Astrocyte of the hippocampus (primary cell): ENCODE measurements around the gene CTDSP2.
A peak's percentile ranks its signal among the peaks of the same experiment; 100 is the strongest.
"Not testable (repeated sequence)": the region's sequence is repeated elsewhere in the genome, so short reads cannot be mapped to it uniquely, and the experiment has no call there.

Experiments
- DNase-seq: peaks from one replicate; pipeline ENCODE4 v3.0.0; 2011; ENCODE audit warnings: low read depth, low spot score

CTDSP2 gene

GRCh38 chr12:57835366-57836288, 10.9 kb downstream of the CTDSP2 start:
- no peak for DNase-seq

DNA sequence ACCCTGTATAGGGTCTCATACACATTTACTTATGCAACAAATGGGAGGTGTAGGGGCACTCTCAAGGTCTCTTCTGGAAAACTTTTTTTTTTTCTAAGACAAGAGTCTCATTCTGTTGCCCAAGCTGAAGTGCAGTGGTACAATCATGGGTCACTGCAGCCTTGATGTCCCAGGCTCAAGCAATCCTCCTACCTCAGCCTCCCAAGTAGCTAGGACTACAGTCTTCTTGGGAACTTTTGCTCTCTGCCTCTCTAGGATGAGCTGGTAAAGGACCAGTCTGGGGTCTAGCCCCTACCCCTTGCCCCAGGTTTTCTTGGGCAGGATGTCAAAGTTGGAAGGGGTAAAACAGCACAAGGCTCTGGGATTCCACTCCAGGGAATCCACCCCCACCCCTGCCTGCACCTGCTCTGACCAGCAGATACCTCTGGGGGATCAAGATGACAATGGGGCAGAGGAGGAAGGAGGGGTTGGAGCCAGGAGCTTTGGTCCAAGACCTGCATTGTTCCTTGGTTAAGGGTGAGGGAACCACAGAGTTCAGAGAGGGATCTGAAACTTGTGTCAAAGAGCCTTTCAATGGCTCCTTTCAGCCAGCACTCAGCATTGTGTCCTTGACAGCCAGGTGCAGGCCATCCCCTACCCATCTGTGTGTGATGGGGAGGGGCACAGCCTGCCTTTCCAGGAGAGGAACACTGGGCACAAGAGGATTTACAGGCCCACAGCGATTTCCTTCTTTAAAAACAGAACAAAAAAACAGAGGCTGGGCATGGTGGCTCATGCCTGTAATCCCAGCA, 12.2 kb downstream of the CTDSP2 start:
- no peak for DNase-seq

DNA sequence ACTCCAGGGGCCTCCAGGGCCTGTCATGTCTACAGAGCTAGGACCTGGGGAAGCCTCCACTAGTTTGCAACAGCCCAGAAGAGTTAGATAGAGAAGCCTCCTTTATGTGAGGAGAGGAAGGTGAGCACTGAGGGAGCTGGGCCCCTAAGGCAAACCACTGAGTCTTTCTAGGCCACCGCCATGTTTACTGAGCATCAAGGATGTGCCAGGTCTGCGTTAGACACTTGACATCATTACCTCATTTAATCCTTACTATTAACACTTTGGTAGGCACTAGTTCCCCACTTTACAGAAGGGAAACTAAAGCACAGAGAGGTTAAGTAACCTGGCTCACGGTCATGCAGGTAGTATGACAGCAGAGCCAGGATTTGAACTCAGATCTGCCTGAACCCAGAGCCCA, 12.9 kb downstream of the CTDSP2 start:
- DNase-seq = no peak

DNA sequence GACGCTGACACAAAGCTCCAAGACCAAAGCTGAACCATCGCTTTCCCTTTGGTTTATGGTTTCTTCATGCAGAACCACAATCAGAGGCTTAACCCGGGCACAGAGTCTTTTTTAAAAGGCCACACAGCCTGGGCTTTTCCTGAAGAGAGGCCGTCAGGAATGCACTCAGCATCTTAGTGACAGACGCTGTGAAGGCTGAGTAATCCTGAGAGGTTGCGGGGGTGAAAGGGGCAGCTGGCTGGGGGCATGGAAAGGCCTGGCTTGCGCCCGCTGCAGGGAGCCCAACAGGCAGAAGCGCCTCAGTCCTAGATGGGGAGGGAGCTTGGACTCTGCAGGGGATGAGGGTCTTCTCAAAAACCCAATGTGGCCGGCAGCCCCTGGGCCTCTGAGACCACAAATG, 13.6 kb downstream of the CTDSP2 start:
- peak; percentile 56 for DNase-seq

GRCh38 chr12:57830393-57830792, 16.1 kb downstream of the CTDSP2 start:
- DNase-seq = no peak

GRCh38 chr12:57829025-57829777, 17.3 kb downstream of the CTDSP2 start:
- DNase-seq = no peak

GRCh38 chr12:57826966-57827365, 19.6 kb downstream of the CTDSP2 start:
- DNase-seq = no peak

GRCh38 chr12:57826400-57826799, 20.1 kb downstream of the CTDSP2 start:
- no peak for DNase-seq

- no peak for DNase-seq
Measured at GRCh38 chr12:57825451-57825850, 21.1 kb downstream of the CTDSP2 start.

- no peak for DNase-seq
Measured at GRCh38 chr12:57823908-57824640, 22.5 kb downstream of the CTDSP2 start.

- no peak for DNase-seq
Measured at GRCh38 chr12:57823131-57823907, 23.2 kb downstream of the CTDSP2 start.

GRCh38 chr12:57822392-57823130, 24.0 kb downstream of the CTDSP2 start:
- no peak for DNase-seq

GRCh38 chr12:57821474-57822214, 24.9 kb downstream of the CTDSP2 start:
- DNase-seq = no peak

DNA sequence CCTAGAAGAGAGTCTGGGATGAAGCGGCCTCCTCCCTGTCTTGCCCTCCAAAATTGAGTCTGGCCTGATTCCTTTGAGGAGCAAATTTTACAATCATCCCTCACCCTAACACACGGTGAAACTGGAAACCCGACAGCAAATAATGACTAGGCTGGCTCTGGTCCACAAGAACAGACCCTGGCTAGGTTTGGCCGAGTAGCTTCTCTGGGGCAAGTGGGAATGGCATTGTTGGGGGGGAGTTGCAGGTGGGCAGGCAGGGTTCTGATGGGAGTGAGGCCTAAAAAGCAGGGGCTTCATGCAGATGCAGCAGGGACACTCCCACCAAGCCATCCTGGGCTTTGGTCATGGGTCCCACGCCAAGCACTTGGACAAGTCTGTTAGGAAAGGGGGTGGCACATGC, 25.5 kb downstream of the CTDSP2 start:
- not testable (repeated sequence) for DNase-seq

DNA sequence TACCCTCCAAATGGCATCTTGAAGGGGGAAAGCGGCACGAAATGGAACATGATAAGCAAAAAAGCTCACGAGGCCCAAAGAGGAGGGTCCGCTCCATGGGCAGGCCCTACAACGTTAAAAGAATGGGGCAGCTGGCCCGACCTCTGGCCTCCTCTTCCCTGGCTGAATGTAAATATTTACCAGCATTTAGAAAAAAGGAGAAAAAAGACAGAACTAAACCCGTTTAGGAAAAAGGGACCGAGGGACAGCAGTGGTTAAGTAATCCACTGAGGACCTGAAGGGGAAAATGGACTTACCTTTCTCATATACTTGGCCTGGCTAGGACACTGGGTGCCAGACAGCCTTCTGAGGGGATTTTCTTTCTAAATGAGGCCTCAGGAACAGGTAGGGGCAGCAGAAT, 26.4 kb downstream of the CTDSP2 start:
- DNase-seq = not testable (repeated sequence)

DNA sequence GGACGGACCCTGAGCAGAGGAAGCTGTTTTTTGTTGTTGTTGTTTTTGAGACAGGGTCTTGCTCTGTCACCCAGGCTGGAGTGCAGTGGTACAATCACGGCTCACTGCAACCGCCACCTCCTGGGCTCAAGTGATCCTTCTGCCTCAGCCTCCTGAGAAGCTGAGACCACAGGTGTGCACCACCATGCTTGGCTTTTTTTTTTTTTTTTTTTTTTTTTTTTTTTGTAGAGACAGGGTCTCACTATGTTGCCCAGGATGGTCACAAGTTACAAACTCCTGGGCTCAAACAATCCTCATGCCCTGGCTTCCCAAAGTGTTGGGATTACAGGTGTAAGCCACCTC, 28.6 kb downstream of the CTDSP2 start:
- DNase-seq = not testable (repeated sequence)

DNA sequence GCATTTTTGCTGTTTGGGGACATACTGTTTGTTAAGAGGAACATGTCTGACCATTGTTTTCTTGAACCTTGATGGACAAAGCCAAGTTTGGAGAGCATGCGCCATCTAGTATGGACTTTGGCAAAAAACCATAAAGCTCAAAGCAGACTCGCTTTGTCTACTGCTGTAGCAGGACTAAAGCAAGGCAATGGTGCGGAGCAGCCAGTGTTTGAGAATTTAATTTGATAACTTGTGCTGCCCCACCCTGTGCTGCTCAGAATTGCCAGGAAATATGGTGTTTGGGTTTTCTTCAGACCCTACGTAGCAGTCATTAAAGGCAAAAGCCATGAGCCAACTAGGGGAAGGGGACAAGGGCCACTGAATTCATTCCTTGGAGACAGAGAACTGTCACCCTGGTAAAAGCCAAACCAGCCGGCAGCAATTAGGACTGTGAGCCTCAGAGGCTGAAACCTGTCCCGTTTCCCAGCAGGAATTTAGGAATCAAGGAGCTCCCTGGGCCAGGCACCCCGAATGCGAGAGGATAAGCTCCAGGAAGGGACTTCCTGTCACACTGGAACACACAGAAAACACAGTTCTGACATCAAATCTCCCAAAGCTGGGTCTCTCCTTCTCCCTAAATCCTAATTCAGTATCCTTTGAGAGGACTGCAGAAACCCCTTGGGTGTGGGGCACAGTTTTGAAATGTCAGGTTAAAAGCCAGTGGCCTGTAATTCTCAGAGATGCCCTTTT, 29.1 kb downstream of the CTDSP2 start:
- no peak for DNase-seq

GRCh38 chr12:57816855-57817151, 29.7 kb downstream of the CTDSP2 start:
- no peak for DNase-seq
